Prostate gland (tissue), 2 donors: ENCODE data around the gene KCNN3.

ENCODE experiments used
- POLR2AphosphoS5 ChIP-seq: sonication (generic); formaldehyde crosslinking; IDR thresholded peaks from one replicate; pipeline ENCODE4 v1.6.1; 2017; ENCODE audit warnings: antibody characterized with exemption
- TF ChIP-seq, protein P1 (sequence below), 4 experiments: fragments of 200-600 bp in 2 of 4; fragments of 450-650 bp in 2 of 4; sonication (generic) in 2 of 4; IDR thresholded peaks; 1 replicate in 3 of 4; 2 replicates in 1 of 4; pipeline ENCODE4 v1.5.1; 2016 to 2019; ENCODE audit warnings: antibody characterized with exemption in 4 of 4, mild to moderate bottlenecking in 2 of 4, moderate library complexity in 2 of 4

DNA sequence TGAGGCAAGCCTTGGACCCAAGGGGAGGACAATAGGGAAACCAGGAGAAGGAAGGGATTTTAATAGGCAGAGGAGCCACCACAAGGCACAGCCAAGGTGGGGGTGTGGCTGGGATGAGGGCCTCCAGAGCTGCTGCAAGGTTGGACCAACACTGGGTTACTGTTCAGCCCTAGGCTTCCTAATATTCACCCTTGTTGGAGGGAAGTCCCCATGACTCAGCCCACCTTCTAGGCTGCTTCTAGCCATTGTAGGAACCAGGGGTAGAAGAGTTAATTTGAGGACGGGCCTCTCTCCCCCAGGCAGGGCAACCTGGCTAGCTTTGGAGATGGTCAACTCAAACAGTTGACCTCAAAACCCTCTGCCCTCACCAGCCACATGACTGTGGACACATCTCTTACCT is 59.5 kb downstream of the KCNN3 start:
- TF ChIP-seq, protein P1, sequence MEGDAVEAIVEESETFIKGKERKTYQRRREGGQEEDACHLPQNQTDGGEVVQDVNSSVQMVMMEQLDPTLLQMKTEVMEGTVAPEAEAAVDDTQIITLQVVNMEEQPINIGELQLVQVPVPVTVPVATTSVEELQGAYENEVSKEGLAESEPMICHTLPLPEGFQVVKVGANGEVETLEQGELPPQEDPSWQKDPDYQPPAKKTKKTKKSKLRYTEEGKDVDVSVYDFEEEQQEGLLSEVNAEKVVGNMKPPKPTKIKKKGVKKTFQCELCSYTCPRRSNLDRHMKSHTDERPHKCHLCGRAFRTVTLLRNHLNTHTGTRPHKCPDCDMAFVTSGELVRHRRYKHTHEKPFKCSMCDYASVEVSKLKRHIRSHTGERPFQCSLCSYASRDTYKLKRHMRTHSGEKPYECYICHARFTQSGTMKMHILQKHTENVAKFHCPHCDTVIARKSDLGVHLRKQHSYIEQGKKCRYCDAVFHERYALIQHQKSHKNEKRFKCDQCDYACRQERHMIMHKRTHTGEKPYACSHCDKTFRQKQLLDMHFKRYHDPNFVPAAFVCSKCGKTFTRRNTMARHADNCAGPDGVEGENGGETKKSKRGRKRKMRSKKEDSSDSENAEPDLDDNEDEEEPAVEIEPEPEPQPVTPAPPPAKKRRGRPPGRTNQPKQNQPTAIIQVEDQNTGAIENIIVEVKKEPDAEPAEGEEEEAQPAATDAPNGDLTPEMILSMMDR (IDR thresholded peaks at IDR 0.05) = no peak
- TF ChIP-seq POLR2AphosphoS5 = no peak
